GM10266 (cell line): ENCODE data around the gene ARHGEF12.

Experiments used
- DNase-seq: peaks from one replicate; pipeline ENCODE4 v3.0.0; 2012; ENCODE audit errors: extremely low spot score
- CTCF ChIP-seq: IDR thresholded peaks from 2 replicates; pipeline ENCODE4 v1.5.1; 2012; ENCODE audit warnings: mild to moderate bottlenecking, low read depth; ENCODE audit not compliant: control insufficient read depth, insufficient read depth; ENCODE audit errors: missing control alignments

Gene ARHGEF12, protein sequence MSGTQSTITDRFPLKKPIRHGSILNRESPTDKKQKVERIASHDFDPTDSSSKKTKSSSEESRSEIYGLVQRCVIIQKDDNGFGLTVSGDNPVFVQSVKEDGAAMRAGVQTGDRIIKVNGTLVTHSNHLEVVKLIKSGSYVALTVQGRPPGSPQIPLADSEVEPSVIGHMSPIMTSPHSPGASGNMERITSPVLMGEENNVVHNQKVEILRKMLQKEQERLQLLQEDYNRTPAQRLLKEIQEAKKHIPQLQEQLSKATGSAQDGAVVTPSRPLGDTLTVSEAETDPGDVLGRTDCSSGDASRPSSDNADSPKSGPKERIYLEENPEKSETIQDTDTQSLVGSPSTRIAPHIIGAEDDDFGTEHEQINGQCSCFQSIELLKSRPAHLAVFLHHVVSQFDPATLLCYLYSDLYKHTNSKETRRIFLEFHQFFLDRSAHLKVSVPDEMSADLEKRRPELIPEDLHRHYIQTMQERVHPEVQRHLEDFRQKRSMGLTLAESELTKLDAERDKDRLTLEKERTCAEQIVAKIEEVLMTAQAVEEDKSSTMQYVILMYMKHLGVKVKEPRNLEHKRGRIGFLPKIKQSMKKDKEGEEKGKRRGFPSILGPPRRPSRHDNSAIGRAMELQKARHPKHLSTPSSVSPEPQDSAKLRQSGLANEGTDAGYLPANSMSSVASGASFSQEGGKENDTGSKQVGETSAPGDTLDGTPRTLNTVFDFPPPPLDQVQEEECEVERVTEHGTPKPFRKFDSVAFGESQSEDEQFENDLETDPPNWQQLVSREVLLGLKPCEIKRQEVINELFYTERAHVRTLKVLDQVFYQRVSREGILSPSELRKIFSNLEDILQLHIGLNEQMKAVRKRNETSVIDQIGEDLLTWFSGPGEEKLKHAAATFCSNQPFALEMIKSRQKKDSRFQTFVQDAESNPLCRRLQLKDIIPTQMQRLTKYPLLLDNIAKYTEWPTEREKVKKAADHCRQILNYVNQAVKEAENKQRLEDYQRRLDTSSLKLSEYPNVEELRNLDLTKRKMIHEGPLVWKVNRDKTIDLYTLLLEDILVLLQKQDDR (N-terminal part only)

DNA sequence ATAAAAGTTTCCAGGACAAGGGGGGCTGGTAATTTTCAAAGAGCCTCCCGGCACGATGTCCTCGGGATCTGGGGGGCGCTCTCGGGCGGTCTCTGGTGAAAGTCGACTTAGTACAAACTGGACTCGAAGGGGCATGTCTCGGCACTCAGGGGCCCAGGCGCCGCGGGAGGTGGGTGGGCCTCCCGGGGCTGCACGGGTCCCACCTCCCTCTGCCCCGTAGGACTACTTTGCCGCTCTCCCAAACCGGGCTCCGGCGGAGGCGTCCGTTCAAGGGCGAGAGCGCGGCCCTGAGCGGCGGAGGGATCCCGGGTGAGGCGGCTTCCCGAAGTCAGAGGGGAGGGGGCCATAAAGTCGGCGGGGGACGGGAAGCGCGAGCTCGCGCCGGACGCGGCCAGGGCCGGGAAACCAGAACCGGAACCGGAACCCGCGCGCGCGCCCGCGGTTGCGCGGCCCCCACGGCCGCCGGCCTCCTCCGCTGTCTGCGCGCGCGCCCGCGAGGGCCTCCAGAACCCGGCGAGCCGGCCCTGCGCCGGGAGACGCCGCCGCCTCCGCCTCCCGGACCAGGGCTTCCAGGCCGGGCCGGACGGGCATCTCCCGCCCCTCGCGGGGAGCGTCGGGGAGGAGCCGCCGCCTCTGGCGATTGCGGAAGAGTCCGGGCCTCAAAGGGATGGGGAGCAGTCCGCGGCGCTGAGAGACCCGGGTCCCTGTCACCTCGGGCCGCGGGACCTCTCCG is at the start of gene ARHGEF12:
Gene ARHGEF12 (plus strand): TSS at position 506 of the 733 bp plus-strand sequence. CDS start 831 bp downstream, outside the sequence.
- TF ChIP-seq CTCF, result peak; percentile 60
- DNase-seq, result peak; percentile 94

DNA sequence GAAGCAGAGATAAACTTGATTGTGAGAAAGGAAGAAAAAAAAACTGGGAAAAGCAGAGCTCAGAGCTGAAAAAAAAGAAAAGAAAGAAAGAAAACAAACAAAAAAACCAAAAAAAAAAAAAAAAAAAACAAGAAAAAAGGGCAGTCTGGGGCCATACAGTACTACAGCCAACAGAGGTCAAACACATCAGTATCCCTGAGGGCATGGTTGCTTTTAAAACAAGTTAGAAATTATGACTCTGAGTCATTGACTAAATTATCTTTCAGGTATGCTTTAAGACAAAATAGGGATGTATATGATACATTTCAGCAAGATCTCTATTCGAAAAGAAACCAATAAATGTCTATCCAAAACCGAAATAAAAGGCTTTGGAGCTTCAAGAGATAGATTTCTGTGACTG is 48.2 kb upstream of the ARHGEF12 start:
- no peak for TF ChIP-seq CTCF
- DNase-seq, result no peak

DNA sequence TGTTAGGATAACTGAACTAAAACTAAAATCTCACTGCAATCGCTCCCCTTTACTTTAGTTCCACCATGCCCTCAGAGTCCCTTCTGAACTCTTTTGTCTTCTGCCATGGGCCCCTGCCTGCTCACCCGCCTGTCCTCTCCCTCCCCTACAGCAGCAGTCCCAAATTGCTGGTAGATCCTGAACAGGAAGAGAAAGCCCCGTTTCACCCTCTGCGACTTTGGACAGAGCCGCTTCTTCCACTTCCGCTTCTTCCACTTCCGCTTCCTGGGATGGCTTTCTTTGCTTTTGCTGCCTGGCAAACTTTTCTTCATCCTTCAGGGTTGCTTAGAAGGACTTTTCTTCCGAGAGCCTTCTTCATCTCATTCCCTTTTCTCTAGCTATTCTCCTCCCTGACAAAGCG is 46.8 kb upstream of the ARHGEF12 start:
- no peak for DNase-seq
- TF ChIP-seq CTCF, result no peak

DNA sequence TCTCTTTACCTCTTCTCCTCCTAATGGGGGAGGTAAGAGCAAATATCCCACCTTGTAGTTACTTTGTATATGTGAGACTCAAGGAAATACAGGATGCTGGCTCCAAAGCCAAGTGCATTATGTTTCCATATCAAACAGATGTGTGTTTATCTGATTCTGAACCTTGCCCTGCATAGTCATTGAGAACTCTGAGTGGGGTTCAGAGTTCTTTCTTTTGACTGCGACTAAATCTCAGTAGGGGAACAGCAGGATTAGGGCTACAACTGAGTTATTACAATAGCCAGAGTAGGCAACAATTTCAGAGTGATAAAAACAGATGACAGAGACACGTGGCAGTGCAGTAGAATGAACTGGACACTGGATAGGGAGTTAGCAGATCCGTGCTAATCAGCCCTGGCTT is 45.3 kb upstream of the ARHGEF12 start:
- TF ChIP-seq CTCF, result no peak

DNA sequence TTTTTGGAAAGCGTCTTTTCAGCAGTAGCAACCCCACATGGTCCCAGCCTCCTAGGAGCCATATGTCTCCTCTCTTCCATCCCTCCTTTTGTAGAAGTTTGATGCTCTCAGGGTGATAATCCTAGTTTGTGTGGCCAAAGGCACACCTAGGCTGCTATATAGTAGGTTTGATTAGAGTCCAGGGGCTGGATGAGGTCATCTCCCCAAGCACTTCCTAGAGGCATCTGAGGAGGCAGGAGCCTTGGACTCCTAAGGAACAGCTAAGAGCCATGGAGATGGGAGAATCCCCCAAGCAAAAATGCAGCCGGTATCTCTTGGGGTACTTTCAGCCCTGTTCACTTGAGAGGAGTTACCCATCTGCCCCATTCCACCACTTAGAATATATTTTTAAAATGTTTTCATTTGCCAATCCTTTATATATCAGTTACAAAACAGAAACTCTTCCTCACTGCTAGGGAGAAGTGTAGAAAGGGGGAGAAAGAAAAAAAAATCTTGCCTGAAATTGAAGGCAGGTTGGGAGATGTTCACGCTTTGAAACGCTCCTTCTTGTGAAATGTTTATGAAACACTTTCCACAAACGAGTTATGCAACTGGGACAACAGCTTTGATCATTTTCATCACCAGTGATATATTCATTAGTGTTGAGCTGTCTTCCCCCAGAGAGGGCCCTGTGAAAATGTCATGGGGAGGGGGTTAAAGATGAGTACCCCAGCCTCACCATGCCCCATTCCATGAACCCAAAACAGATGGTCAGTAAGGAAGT is 43.0 kb upstream of the ARHGEF12 start:
- DNase-seq, result no peak
- no peak for TF ChIP-seq CTCF

More for the DNA sequence above, 45.3 kb upstream of the ARHGEF12 start:
- DNase-seq, result no peak

DNA sequence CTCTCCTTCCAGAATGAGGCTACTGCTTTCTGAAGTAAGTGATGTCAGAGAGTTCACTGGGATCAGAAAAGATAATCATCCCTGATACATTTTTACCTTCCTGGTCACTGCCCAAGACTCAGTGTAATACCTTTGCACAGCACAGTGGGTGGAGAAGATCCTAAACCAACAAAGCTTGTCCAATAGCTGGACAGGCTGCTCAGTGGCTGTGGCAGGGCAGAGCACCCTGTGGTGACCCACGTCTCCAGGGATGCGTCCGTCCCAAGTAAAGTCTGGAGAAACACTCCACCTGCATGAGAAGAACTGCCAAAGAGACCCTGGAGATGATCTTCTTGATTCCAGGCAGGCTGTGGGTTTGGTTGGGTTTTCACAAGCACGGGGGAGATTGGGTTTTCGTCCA is 42.1 kb upstream of the ARHGEF12 start:
- TF ChIP-seq CTCF, result no peak
- DNase-seq, result no peak
